IgD-negative memory B cell (primary cell): Measurements from ENCODE around the gene RPS2. TPM values are rescaled to one million over a fixed set of nuclear protein-coding genes. Genes with fewer than 3 reads are reported as not detected.
A peak's percentile ranks its signal among the peaks of the same experiment; 100 is the strongest.
"Not testable (repeated sequence)": the region's sequence is repeated elsewhere in the genome, so short reads cannot be mapped to it uniquely, and the experiment has no call there.

Source experiments
- H3K27ac Mint-ChIP-seq, 3 donors: one replicate each; pipeline ENCODE4 v1.8.0; 2020 to 2022; ENCODE audit warnings: mild to moderate bottlenecking in 3 of 3, mixed read lengths in 3 of 3, moderate library complexity in 1 of 3
- H3K27me3 Mint-ChIP-seq: one replicate; pipeline ENCODE4 v1.8.0; 2021; ENCODE audit warnings: mixed read lengths
- H3K36me3 Mint-ChIP-seq: one replicate; pipeline ENCODE4 v1.8.0; 2020; ENCODE audit warnings: mild to moderate bottlenecking, mixed read lengths
- H3K4me1 Mint-ChIP-seq, 3 donors: one replicate each; pipeline ENCODE4 v1.8.0; 2020 to 2022; ENCODE audit warnings: mixed read lengths in 3 of 3, mild to moderate bottlenecking in 1 of 3
- H3K4me3 Mint-ChIP-seq, 4 donors: one replicate each; pipeline ENCODE4 v1.8.0; 2020 to 2022; ENCODE audit warnings: mild to moderate bottlenecking in 4 of 4, mixed read lengths in 4 of 4, moderate library complexity in 3 of 4
- H3K9me3 Mint-ChIP-seq, 3 donors: one replicate each; pipeline ENCODE4 v1.8.0; 2020 to 2021; ENCODE audit warnings: mixed read lengths in 3 of 3, mild to moderate bottlenecking in 1 of 3
- polyA plus RNA-seq: library from polyadenylated mRNA; unstranded; fragments of 300-500 nt; fragmentation: Illumina TruSeq; gene quantifications from one replicate; pipeline ENCODE4 v1.2.3, GENCODE V29; 2021

RPS2 gene
- polyA plus RNA-seq, 1 donor from 2014 or later: 6,339 TPM

DNA sequence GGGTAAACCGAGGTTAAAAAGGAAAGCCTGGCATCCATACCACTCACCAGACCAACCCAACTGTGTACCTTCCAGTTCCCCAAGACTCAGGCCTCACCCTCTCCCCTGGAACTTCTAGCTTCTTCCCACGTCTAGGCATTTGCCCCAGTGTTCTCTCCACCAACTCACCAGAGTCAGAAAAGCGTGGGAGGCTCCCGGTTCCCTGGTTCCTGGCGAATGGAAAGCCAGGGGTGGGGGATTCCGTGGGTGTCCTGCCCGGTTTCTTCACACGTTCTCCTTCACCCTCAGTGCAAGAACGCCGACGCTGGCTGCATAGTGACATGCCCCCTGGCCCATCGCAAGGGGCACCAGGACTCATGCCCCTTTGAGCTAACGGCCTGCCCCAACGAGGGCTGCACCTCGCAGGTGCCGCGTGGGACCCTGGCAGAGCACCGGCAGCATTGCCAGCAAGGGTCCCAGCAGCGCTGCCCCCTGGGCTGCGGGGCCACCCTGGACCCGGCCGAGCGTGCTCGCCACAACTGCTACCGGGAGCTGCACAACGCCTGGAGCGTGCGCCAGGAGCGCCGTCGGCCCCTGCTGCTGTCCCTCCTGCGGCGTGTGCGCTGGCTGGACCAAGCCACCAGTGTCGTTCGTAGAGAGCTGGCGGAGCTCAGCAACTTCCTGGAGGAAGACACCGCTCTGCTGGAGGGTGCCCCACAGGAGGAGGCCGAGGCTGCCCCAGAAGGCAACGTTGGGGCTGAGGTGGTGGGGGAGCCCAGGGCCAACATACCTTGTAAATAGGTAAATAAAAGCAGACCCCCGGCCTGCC is 3.7 kb upstream of the RPS2 start:
- Mint-ChIP-seq H3K9me3 (no peaks in the 10 kb centered on the region), H3K27me3 (peaks cover 4% of the 10 kb centered on the region), H3K27ac (no peak overlapping the region), H3K36me3 (peaks cover 3% of the 10 kb centered on the region), H3K4me3 (peak overlapping the region in 1 of 4 donors; percentile 67), H3K4me1 (peaks cover 20 to 27% (median 24%) of the 10 kb centered on the region in 3 donors)

DNA sequence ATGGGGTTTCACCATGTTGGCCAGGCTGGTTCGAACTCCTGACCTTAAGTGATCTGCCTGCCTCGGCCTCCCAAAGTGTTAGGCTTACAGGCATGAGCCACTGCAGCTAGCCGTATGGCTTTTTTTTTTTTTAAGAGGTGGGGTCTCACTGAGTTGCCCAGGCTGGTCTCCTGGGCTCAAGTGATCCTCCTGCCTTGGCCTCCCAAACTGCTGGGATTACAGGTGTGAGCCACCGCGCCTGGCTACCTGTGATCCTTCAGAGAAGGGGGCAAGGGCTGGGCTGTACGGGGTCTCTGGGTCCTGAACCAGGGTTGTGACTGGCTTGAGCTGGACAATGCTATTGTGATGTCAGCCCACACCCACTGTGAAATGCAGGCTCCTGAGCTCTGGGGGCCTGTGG is 1.8 kb upstream of the RPS2 start, which contains the start of gene RNF151:
RNF151 (plus strand) TSS at position 397 of the 400 bp plus-strand sequence. CDS start 26 bp downstream, outside the sequence.
- peak within 1 kb of the TSS; percentile 95 to 100 (median 99) for H3K27ac Mint-ChIP-seq
- H3K9me3 Mint-ChIP-seq: no peaks in the 10 kb centered on the region
- peaks cover 3% of the 10 kb centered on the region for H3K36me3 Mint-ChIP-seq
- H3K27me3 Mint-ChIP-seq: peaks cover 4% of the 10 kb centered on the region
- H3K4me3 Mint-ChIP-seq: peak within 1 kb of the TSS; percentile 93 to 100 (median 96)
- peaks cover 14 to 23% (median 21%) of the 10 kb centered on the region in 3 donors for H3K4me1 Mint-ChIP-seq

GRCh38 chr16:1965396-1966001 is 873 bp upstream of the RPS2 start:
- Mint-ChIP-seq H3K27ac (peak overlapping the region; percentile 95 to 100 (median 99)), H3K27me3 (peaks cover 4% of the 10 kb centered on the region), H3K4me1 (peaks cover 18 to 28% (median 28%) of the 10 kb centered on the region in 3 donors), H3K4me3 (peak overlapping the region; percentile 93 to 100 (median 96)), H3K36me3 (peaks cover 2% of the 10 kb centered on the region), H3K9me3 (no peaks in the 10 kb centered on the region)

DNA sequence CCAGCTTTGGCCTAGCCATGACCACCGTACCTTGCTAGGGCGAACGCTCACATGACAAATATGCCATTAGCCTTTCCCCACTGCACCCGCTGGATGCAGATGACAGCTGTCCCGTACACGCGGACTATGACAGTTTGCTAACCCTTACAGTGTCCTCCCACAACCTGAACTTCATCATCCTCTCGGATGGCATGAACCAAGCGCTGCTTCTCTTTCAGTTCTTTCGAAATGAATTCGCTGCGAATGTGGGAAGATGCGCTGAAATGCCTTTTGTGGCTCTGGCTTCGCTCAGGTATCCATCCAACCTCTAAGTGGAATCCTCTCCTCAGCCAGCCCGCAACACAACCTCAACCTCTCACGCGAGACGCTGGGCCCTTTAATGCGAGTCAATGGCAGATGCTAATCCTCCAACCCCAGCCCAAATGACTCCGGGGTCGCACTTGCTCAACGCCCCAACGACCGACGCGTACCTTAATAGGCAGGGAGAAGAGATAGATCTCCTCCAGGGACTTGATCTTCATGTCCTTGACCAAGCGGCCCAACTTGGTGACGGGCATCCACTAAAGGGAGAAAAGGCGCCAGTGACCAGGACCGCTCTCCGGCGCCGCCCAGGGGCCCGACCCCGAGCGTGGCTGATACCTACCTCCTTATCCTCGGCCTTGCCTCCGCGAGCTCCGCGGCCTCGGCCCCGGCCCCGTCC is 670 bp downstream of the RPS2 start:
- peaks cover 4% of the 10 kb centered on the region for H3K27me3 Mint-ChIP-seq
- no peaks in the 10 kb centered on the region for H3K9me3 Mint-ChIP-seq
- H3K27ac Mint-ChIP-seq: peak overlapping the region; percentile 95 to 100 (median 99)
- H3K4me1 Mint-ChIP-seq: peaks cover 24 to 33% (median 31%) of the 10 kb centered on the region in 3 donors
- peak overlapping the region; percentile 93 to 100 (median 96) for H3K4me3 Mint-ChIP-seq
- H3K36me3 Mint-ChIP-seq: peaks cover 2% of the 10 kb centered on the region

GRCh38 chr16:1962161-1963153 is 2.2 kb downstream of the RPS2 start:
- peak overlapping the region; percentile 95 to 100 (median 99) for H3K27ac Mint-ChIP-seq
- not testable (repeated sequence) for H3K9me3 Mint-ChIP-seq, H3K27me3 Mint-ChIP-seq, H3K36me3 Mint-ChIP-seq
- H3K4me1 Mint-ChIP-seq: peaks cover 24 to 33% (median 31%) of the 10 kb centered on the region in 3 donors
- H3K4me3 Mint-ChIP-seq: peak overlapping the region; percentile 25 to 100 (median 96)

GRCh38 chr16:1961651-1962067 is 3.0 kb downstream of the RPS2 start:
- Mint-ChIP-seq H3K36me3 (peaks cover 2% of the 10 kb centered on the region), H3K9me3 (no peaks in the 10 kb centered on the region), H3K4me1 (peaks cover 24 to 33% (median 31%) of the 10 kb centered on the region in 3 donors), H3K4me3 (peak overlapping the region; percentile 17 to 100 (median 78)), H3K27ac (peak overlapping the region; percentile 97 to 100 (median 99)), H3K27me3 (peaks cover 4% of the 10 kb centered on the region)

GRCh38 chr16:1960665-1961630 is 3.7 kb downstream of the RPS2 start:
- Mint-ChIP-seq H3K36me3 (peaks cover 2% of the 10 kb centered on the region), H3K9me3 (no peaks in the 10 kb centered on the region), H3K27ac (peak overlapping the region; percentile 94 to 100 (median 97)), H3K4me1 (peaks cover 24 to 33% (median 31%) of the 10 kb centered on the region in 3 donors), H3K4me3 (peak overlapping the region; percentile 86 to 100 (median 94)), H3K27me3 (peaks cover 4% of the 10 kb centered on the region)

DNA sequence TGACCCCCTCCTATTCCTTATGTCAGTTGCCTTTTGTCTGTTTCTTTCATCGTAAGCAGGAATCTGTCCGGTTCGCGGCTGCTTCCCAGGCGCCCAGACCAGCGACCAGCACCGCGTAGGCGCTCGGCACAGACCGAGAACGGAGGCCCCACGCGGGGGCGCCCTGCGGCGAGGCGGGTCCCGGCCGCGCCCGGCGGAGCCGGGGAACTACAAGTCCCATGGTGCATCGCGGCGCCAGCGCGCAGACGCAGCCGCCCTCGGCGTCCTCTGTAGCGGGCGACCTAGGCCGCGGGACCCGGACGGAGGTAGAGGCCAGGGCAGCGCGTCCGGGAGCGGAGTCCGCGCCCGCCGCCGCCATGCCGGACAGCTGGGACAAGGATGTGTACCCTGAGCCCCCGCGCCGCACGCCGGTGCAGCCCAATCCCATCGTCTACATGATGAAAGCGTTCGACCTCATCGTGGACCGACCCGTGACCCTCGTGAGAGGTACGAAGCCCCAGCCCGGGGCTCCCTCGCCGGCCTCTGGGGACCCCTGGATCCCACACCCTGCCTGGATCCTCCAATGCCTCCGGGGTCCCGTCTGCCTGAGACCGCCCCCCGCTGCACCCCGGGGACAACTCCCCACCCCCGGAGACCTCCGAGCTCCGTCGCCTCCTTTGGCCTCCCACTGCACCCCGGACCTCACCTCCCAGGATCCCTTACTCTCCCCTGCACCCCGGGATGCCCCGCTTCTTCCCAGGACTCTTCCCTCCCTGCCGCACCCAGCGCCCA is 5.2 kb downstream of the RPS2 start, which contains the start of gene NDUFB10:
NDUFB10 (plus strand) TSS at position 270 of the 771 bp plus-strand sequence; CDS start at position 357, 87 bp downstream.
- Mint-ChIP-seq H3K4me1 (peaks cover 19 to 29% (median 20%) of the 10 kb centered on the region in 3 donors), H3K36me3 (peaks cover 2% of the 10 kb centered on the region), H3K27me3 (peaks cover 4% of the 10 kb centered on the region), H3K9me3 (no peaks in the 10 kb centered on the region), H3K4me3 (peak within 1 kb of the TSS; percentile 86 to 100 (median 94)), H3K27ac (peak within 1 kb of the TSS; percentile 94 to 100 (median 97))

DNA sequence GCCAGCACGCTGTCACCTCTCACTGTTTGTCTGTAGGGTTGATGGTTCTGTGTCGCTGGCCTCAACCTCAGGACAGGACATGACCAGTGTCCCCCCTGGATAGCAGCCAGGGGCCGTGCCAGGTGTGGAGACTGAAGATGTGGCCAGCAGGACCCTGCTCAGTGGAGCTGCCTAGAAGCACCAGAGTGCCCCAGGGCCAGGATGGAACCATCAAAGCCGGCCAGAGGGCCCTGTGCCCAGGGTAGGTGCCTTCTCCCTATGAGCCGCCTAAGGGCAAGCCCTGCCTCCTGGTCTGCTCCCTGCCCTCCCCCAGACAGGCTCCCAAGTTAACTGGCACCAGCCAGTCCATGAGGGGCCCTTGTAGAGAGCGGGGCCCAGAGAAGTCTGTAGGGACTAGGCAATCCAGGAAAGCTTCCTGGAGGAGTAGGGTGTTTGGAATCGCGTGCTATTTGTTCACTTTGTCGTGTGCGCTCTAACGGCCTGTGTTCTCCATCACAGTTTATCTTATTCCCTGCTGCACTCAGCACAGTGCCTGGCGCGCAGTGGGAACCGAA is 5.8 kb downstream of the RPS2 start:
- peaks cover 4% of the 10 kb centered on the region for H3K27me3 Mint-ChIP-seq
- H3K4me1 Mint-ChIP-seq: peaks cover 17 to 25% (median 20%) of the 10 kb centered on the region in 3 donors
- no peaks in the 10 kb centered on the region for H3K9me3 Mint-ChIP-seq
- H3K36me3 Mint-ChIP-seq: peaks cover 2% of the 10 kb centered on the region
- peak overlapping the region; percentile 38 to 100 (median 94) for H3K4me3 Mint-ChIP-seq
- peak overlapping the region; percentile 80 to 100 (median 85) for H3K27ac Mint-ChIP-seq

DNA sequence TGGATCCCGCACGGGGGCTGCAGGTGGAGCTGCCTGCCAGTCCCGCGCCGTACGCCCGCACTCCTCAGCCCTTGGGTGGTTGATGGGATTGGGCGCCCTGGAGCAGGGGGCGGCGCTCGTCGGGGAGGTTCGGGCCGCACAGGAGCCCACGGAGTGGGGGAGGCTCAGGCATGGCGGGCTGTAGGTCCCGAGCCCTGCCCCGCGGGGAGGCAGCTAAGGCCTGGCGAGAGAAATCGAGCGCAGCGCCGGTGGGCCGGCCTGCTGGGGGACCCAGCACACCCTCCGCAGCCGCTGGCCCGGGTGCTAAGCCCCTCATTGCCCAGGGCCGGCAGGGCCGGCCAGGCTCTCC is 6.5 kb downstream of the RPS2 start:
- not testable (repeated sequence) for H3K27me3 Mint-ChIP-seq, H3K4me3 Mint-ChIP-seq, H3K36me3 Mint-ChIP-seq, H3K9me3 Mint-ChIP-seq
- H3K4me1 Mint-ChIP-seq: peaks cover 13 to 18% (median 15%) of the 10 kb centered on the region in 3 donors
- H3K27ac Mint-ChIP-seq: peak overlapping the region in 1 of 3 donors; percentile 65

DNA sequence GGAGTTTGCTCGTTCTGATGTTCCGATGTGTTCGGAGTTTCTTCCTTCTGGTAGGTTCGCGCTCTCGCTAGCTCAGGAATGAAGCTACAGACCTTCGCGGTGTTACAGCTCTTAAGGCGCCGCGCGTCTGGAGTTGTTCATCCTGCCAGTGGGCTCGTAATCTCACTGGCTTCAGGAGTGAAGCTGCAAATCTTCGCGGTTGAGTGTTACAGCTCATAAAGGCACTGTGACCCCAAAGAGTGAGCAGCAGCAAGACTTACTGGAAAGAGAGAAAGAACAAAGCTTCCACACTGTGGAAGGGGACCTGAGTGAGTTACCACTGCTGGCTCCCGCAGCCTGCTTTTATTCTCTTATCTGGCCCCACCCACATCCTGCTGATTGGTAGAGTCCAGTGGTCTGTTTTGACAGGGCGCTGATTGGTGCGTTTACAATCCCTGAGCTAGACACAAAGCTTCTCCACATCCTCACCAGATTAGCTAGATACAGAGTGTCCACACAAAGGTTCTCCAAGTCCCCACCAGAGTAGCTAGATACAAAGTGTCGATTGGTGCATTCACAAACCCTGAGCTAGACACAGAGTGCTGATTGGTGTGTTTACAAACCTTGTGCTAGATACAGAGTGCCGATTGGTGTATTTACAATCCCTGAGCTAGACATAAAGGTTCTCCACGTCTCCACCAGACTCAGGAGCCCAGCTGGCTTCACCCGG is 7.0 kb downstream of the RPS2 start:
- not testable (repeated sequence) for H3K27me3 Mint-ChIP-seq, H3K36me3 Mint-ChIP-seq, H3K4me3 Mint-ChIP-seq, H3K9me3 Mint-ChIP-seq
- peaks cover 13 to 15% (median 14%) of the 10 kb centered on the region in 3 donors for H3K4me1 Mint-ChIP-seq
- H3K27ac Mint-ChIP-seq: peak overlapping the region in 1 of 3 donors; percentile 65

- Mint-ChIP-seq H3K4me1 (no peaks in the 10 kb centered on the region), H3K36me3 (no peaks in the 10 kb centered on the region), H3K9me3 (no peaks in the 10 kb centered on the region), H3K27ac (no peak overlapping the region), H3K4me3 (no peak overlapping the region), H3K27me3 (peaks cover 2% of the 10 kb centered on the region)
Measured at GRCh38 chr16:1953734-1954133, 10.9 kb downstream of the RPS2 start.
